Suppressor macrophage treated with lipopolysaccharide for 1 hour (primary cell): ENCODE measurements around the gene PSTPIP1.
A peak's percentile ranks its signal among the peaks of the same experiment; 100 is the strongest.

Experiments
- DNase-seq, 3 donors: peaks; one replicate each; pipeline ENCODE4 v3.0.0-alpha.2; 2020 to 2022

PSTPIP1 gene

GRCh38 chr15:77046704-77047412, 51.9 kb downstream of the PSTPIP1 start:
- no peak for DNase-seq

GRCh38 chr15:77048135-77048876, 53.4 kb downstream of the PSTPIP1 start:
- no peak for DNase-seq

DNA sequence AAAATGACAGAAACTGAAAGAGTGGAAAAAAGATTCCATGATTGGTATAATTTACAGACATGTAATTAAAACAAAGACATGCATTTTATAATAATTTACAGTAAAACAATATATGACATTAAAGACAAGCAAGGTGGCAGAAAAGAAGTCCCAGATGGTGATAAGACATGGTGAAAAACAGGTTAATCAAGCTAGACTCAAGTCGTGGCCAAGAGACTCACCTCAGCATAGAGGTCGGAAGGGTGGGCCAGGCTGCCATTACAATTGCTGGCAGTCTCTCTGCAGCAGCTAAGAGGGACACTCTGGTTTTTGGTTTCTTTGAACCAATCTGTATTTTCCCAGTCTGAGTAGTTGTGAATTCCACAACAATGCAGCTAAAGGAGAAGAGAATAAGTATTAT, 57.6 kb downstream of the PSTPIP1 start:
- no peak for DNase-seq

GRCh38 chr15:77053709-77054108, 58.8 kb downstream of the PSTPIP1 start:
- peak; percentile 41 to 56 (median 45) for DNase-seq

DNA sequence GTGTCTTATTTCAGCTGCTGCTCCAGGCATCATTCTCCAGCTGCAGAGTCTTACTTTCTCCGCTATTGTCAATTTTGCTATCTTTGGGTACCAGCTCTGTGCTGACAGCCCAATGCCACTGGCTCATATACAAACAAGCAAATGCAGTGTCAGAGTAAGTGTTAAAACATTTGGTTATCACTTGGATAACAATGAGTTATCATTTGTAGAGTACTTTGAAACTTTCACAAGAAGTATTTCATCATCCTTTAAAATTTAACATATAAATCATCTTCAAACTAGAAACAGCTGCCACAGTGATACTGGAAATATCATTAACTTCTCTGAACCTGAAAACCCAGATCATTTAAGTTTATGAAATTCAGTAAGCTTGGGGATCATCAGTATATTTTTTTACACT, 62.1 kb downstream of the PSTPIP1 start:
- no peak for DNase-seq

GRCh38 chr15:77057685-77058084, 62.8 kb downstream of the PSTPIP1 start:
- no peak for DNase-seq

GRCh38 chr15:77058468-77058867, 63.5 kb downstream of the PSTPIP1 start:
- no peak for DNase-seq

- DNase-seq = peak; percentile 36 to 63 (median 59)
Measured at GRCh38 chr15:77059786-77060361, 64.9 kb downstream of the PSTPIP1 start.

DNA sequence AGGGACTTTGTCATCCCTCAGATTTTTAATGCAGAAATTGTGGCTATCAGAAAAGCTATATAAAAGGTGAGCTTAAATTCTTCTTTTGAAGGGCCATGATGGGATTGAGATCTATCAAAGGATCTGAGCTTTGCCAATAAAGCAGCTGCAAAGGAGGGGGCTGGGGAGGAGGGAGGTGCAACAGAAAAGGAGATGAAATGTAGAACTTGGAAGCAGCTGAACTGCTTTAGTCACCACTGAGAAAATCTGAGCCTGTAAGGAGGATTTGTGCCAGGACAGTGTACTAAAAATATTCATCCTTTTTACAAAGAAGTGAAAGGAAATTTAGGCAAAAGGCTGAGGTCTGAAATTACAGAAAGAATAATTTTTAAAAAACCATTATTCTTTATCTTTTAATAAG, 65.6 kb downstream of the PSTPIP1 start:
- peak in 1 of 3 donors; percentile 24 for DNase-seq

DNA sequence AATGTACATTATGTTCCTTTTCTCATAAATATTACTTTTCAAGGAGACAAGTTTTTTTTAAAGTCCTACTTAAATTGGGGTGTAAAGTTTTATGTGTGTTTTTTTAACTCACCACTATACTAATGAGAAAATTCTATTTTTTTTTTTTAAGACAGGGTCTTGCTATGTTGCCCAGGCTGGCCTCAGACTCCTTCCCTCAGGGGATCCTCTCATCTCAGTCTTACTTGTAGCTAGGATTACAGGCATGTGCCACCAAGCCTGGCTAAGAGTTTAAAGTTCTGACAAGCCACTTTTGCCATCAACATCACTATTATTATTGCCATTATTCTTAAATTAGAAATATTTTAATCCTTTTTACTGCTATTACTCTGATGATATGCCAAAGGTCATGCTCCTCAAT, 68.3 kb downstream of the PSTPIP1 start:
- no peak for DNase-seq

GRCh38 chr15:77064063-77064462, 69.1 kb downstream of the PSTPIP1 start:
- DNase-seq = peak in 2 of 3 donors; percentile 28 to 50

- peak; percentile 81 to 94 (median 92) for DNase-seq
Measured at GRCh38 chr15:77064539-77065308, 69.8 kb downstream of the PSTPIP1 start.

DNA sequence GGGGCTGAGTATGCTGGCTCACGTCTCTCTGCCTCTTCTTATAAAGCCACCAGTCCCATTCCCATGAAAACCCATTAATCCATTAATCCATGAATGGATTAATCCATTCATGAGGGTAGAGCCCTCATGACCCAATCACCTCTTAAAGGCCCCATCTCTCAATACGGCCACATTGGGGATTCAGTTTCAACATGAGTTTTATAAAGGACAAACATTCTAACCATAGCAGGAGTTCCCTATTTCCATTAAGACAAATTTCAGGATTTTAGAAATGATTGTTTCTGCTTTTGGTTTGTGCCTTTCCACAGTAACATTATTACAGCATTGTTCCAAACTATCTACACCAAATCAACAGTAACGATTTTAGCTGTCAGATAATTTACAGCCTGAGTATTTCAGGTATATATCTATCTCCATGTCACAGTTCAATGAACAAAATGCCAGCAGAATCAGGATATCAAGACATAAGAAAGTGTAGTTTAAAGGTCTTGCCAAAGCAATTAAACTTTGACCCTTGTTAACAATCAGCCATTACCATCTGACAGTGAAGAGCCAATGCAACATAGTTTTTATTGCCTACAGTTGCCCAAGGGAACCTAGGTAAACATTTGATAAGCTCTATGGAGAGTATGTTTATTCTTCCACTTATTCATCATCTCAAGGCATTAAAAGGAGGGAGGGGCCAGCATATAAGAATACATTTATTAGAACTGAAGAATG, 72.2 kb downstream of the PSTPIP1 start:
- peak; percentile 50 to 67 (median 66) for DNase-seq

- peak in 2 of 3 donors; percentile 65 to 80 for DNase-seq
Measured at GRCh38 chr15:77067691-77068367, 72.9 kb downstream of the PSTPIP1 start.

GRCh38 chr15:77068633-77069032, 73.7 kb downstream of the PSTPIP1 start:
- no peak for DNase-seq

- DNase-seq = peak in 1 of 3 donors; percentile 36
Measured at GRCh38 chr15:77069521-77070121, 74.7 kb downstream of the PSTPIP1 start.

GRCh38 chr15:77070180-77070494, 75.2 kb downstream of the PSTPIP1 start:
- DNase-seq = no peak

DNA sequence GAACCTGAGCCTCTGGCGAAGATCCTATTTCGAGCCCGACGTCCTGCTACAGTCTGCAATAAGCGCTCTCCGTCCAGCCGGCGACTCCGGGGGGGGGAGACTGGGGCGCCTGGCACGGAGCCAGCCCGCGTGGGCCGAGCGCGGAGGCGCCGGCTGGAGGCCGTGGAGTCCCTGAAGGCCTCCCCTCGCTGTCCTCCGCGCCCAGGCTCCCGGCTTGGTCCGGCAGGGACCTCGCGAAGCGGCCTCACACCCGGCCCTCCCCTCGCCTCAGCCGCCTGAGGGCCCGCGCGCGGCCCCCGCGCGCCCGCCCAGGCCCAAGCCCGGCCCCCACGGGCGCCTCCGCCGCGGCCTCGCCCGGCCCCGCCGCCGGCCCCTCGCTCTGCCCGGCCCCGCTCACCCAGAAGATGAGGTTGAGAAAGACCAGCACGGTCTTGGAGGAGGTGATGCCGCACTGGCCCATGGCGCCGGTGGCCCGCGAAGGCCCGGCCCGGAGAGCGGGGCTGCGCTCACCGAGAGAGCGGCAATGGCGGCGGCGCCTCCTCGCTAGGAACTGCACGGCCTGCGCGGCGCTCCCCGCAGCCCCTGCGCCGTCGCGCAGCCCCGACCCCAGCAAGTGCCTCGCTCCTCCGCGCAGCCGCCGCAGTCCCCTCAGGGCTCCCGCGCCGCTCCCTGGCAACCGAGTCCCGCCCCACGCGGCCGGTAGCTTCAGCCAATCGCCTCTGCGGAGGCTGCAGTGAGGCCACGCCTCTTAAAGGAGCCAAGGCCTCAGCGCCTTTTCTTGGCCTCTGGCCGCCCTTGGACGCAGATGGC, 75.8 kb downstream of the PSTPIP1 start, which contains the start of gene TSPAN3:
TSS of gene TSPAN3 (minus strand) at position 615 of the 810 bp plus-strand sequence. CDS start at position 460, 155 bp downstream.
- DNase-seq = peak; percentile 94 to 97 (median 97)

DNA sequence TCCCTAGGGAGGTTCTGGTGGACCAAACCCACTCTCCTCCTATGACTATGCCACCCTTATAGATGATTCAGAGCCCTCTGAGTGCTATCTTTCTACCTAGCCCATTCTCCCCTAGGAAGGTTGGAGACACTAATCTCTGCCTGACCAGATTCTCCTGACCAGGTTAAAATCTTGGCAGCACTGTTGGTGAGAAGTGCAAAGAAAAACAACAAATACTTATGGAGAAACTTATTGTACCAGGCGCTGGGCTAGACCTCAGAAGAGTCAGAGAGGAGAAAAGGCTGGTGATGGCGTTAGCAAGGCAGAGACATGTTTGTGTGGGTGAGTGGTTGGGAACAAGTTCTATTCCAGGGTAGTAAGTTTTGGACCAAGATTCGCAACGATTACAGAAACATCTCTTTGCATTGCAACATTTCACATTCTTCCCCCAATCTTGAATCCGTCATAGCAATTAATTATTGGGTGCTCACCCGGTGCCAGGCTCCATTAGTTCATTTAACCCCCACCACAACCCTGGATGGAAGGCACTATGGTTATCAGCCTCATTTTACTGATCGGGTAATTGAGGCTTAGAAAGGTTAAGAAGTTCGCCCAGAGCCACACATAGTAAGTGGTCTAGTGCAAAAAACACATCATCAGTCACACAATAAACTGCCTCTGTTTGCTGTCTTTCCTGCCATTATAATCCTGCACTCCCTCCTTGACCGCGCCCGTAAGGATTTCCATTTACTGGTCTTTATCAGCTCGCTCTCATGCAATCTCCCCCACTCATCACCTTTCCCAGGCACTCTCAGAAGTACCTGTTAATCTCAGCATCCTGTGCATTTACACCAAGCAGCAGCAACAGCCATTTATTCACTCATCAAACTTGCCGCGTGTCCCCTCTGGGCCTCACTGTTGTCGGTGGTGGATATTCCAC, 76.6 kb downstream of the PSTPIP1 start:
- no peak for DNase-seq
